Suppressor macrophage (primary cell): ENCODE data around the gene ZNF827.

Experiments used
- DNase-seq, 4 experiments: peaks; one replicate each; pipeline ENCODE4 v3.0.0-alpha.2; 2020 to 2022

Gene ZNF827

DNA sequence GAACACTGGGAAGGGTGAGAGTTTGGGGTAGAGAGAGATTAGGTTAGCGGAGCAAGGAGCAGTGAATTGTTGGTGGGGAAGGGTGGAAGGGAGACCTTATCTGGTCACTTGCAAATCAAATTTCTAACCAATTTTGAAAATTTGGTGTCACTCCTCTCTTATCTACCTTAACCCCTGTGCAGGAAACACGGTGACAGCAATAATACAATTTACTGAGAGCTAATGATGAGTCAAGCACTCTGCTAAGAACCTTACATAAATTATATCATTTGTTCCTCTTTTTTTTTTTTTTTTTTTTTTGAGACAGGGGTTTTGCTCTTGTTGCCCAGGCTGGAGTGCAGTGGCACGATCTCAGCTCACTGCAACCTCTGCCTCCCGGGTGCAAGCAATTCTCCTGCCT lies 142.3 kb downstream of the ZNF827 start:
- peak in 2 of 4 experiments; percentile 25 to 56 for DNase-seq

DNA sequence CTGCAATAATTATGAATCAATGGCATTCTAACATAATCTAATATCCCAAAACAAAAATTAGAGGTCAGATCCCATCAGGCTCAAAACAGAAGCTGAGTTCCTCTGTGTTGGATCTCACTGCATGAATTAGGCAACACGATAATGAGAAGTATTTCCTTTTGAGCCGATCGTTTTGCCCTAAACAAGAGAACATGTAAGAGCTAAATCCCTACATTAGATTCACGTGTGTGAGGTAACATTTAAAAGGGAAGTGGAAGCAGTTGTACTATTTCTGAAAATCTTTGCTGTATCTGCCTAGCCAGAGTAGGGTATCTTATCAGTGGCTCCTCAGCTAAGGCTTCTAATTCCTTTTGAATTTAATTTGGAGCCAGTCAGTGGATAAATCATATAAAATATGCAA lies 143.1 kb downstream of the ZNF827 start:
- DNase-seq = peak; percentile 17 to 57 (median 40)

DNA sequence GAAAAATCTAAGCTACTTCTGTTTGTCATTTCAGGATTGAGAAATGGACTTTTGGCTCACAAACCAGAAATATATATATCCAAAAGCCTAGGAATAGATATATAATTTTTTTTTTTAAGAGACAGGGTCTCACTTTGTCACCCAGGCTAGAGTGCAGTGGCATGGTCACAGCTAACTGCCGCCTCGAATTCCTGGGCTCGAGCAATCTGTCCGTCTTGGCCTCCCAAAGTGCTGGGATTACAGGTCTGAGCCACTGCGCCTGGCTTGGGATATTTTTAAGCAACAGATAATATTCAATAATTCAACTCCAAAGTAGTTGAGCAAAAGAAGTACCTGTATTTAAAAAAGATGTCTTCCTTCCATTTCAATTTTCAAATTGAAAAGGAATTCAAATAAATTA lies 146.2 kb downstream of the ZNF827 start:
- no peak for DNase-seq

DNA sequence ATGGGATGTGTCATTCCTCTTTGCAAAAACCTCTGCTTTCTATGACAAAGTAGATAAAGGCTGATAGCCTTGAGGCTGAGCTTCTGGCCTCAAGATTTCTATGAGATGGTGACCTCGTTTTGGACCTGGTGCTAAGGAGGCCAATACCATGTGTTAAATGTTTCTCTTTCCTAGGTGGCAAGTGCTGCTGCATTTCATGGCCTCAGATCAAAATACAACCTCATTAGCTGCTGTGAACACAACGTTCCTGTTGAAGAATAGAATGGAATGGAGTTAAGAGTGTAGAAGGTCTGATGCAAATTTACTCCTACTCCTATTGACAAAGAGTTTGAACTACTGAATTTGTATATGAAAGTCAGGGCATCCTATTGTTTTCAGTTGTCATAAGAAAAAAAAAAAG lies 146.6 kb downstream of the ZNF827 start:
- no peak for DNase-seq

DNA sequence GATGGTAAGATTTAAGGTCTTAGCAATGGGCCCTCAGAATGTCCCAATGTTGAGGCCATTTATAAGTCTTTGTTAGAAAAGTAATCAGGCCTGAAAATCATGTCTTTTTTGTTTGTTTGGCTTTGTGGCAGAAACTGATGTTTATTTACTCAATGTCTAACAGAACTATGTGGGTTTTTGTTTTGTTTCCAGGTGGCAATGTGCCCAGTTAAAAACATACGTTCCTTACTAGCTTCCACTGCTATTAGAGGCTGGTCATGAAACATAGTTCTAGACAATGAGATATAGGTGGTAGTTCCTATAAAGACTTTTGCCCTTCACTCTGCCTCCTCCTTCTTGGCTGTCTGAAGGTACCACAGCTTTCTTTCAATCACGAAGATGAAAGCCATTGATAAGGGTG lies 149.9 kb downstream of the ZNF827 start:
- no peak for DNase-seq

DNA sequence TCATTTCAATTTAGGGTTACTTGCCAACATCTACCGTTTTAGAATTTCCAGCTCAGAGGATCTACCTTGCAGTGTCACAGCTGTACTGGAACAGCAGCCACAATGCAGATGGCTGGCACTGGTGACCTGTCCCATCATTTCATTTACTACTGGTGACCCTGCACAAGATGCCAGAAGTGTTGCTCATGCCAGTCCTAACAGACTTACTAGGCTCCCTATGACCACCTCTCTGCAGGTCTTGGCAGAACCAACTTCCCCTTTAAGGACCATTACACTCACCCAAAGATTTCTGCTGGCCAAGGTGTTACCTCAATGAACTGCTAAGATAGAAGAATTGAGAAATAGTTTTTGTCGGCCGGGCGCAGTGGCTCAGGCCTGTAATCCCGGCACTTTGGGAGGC lies 151.8 kb downstream of the ZNF827 start:
- no peak for DNase-seq

DNA sequence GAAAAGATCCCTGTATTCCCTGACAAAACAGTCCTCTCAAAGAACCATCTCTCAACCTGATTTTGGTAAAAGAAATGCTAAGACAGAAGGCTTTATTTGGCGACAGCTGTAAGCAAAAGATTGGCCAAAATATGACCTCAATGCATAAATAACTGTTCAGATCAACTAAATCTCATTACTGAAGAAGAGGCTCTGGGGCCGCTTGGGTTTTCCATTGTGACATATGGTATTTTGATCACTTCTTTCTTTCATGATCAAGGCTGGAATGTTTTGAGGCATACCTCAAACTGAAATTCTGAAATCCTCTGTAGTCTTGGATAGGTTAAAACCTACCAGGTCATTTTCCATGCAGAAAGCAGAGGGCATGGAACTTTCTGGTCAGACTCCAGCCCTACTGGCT lies 152.4 kb downstream of the ZNF827 start:
- DNase-seq = no peak

DNA sequence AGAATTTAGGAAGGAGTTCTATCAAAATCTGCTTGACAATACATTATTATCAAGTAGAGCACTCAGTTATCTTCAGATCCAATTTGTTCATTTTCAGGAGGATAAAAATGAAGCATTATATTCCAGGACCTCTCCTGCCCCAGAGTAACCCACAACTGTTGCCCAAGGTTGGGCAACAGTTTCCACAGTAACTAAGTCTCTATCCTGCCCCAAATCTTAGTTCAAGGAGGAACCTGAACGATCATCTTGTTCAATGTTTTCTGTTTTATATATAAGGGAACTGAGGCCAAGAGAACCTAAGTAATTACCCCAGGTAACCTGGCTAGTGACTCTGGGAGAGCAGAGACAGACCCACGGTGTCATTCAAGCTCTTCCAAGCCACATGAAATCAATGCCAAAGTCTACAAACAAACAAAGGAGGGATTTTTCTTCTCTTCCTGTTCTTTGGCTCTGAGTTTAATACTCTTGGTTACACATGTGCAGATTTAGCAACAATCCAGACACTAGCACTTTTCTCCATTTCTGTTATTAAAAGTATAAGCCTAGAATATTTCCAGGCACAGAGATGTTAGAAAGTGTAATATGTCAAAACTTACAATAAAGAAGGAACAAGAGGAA lies 153.1 kb downstream of the ZNF827 start:
- DNase-seq = peak in 3 of 4 experiments; percentile 37 to 49 (median 47)

DNA sequence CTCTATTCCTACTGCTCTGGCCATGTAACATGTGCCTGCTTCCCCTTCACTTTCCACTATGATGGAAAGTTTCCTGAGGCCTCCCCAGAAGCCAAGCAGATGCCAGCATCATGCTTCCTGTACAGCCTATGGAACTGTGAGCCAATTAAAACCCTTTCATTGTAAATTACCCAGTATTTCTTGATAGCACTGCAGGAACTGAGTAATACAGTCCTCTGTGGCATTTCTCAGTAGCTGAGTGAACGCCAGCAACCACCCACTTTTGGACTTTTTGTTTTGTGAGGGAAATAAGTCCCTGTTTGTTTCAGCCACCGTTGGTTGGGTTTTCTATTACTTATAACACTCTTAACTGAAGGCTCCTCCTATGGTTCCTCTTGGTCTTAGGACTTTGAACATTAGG lies 154.6 kb downstream of the ZNF827 start:
- DNase-seq = no peak

DNA sequence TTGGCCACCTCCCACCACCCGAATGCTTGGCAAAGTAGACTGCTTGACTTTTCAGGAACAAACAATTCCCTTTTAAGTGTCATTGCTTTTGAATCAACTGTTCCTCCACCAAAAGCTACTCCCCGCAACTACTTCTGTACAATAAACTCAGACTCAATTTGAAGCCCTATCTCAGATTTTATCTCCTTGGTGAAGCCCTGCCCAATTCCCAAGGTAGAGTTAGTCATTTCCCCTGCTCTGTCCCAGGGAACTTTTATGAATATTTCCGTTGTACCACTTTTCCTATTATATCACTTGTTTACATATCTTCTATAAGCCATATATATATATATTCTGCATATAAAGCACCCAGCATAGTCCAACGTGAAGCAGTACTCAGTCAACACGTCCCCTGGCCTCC lies 155.9 kb downstream of the ZNF827 start:
- no peak for DNase-seq

DNA sequence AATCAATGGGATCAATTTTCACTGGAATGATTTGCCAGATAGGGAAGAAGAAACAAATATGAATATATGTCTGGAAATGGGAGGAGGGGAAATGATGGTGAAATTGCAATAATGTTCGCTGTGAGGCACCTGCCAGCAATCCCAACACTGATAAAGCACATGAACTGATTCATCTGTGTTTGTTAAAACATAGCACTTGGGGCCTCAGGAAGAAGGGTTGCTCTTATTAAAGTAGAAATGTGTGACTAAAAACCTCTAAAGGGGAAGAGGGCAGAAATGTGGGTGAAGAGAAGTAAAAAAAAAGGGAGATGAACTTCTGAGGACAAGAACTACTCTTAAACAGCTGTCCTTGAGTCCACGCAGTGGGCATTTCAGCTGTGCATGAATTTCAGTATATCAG lies 157.3 kb downstream of the ZNF827 start:
- peak in 3 of 4 experiments; percentile 13 to 58 (median 45) for DNase-seq

DNA sequence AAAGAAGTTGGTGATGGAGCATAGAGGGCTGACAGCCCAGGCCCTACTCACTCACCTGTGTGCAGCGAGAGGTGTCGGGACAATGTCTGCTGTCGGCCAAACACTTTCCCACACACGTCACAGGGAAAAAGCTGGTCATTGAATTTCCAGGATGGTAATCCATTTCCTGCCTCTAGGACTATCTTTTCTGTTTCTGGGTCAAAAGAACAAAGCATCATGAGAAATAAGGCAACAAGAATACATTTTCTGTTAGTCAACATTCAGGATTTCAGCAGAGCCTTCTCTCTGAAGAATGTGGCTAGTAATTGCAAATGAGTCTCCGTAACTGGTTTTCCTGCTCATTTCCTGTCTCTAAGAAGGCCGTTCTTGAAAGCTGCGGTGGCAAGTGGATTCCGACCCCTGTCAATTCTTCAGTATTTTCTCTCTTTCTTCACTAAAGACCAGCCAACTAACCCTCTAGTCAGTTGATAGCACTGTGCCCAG lies 159.3 kb downstream of the ZNF827 start:
- no peak for DNase-seq

DNA sequence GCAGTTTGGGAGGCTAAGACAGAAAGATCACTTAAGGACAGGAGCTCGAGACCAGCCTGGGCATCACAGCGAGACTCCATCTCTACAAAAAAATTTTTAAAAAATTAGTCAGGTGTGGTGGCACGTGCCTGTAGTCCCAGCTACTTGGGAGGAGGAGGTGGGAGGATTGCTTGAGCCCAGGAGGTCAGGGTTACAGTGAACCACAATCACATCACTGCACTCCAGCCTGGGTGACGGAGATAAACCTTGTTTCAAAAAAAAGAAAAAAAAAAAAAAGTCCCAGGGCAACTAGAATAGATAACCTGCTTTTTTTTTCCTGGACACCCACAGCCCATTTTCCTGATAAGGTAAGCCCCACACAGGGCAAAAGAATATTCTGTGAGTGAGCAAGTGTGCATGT lies 162.4 kb downstream of the ZNF827 start:
- DNase-seq = no peak

DNA sequence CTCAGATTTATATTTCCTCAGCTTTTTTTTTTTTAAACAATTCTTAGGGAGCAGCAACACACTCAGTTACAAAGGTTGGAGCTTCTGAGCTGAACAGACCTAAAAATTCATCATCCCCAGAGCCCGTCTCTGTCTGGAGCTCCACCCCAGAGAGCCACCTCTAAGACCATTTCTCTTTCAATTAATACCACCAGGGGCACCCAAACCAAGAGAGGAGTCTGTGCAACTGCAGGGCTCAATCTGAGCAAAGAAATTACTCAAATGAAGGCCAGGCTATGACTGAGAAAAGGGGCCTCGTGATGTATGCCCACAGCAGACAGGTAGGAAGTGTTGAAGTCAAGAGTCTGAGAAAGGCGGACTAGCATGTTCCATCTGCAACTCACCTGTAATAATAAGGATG lies 163.2 kb downstream of the ZNF827 start:
- no peak for DNase-seq

DNA sequence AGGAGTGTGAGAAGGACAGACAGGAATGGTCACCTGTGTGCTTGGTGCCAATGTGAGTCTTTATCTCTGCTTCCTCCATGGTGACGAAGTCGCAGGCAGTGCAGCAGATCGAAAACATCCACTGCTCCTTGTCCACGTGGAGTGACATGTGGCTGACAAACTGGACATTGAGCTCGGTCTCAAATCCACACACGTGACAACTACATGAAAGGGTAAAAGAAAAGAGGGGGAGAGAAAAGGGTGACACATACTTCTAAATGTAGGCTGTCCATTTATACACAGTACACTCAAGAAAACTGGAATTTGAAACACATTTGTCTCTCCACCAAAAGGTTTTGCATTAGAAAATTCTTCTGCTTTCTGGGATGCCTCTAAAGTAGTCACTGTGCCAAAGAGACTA lies 164.2 kb downstream of the ZNF827 start:
- DNase-seq = no peak

DNA sequence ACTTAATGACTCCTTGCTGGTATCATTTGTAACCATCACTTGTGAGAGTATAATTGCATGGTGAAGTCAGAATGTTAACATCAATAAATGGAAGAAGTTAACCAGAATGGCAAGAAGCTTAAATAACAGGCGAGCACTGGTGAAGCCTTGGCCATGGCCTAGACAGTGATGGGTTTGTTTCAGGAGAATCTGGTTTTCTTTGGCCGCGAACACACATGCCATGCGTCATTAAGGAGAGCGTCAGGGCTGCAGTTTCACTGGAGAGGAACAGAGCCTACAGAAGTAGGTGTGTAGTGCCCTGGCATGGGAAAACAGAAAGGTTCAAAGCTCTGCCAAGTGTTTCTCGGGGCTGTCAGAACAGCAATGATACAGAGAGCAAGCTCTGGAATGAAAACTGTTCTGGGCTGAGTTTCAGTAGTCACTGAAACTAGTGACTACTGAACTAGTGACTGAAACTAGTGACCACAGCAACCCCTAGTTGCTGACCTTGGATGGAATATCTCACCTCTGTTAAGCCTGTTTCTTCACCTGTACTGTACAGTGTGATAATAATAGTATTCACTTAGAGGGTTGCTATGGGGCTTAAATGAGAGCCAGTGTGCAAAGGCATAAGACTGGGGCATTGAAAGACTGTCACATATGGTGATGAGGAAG lies 164.9 kb downstream of the ZNF827 start:
- DNase-seq = no peak

DNA sequence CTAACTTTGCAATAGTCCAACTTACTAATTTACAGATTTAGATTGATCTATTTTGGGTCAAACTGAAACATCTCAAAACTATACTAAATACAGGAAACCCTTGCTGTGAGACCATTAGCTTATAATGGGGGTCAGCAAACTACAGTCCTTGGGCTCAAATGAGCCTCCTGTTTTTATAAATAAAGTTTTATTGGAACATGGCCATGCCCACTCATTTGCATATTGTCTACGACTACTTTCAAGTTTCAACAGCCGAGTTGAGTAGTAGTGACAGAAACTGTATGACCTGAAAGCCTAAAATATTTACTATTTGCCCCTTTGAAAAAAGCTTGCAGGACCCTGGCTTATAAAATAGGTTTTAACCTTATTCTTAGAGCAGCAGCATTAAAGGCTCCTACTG lies 166.3 kb downstream of the ZNF827 start:
- DNase-seq = no peak

DNA sequence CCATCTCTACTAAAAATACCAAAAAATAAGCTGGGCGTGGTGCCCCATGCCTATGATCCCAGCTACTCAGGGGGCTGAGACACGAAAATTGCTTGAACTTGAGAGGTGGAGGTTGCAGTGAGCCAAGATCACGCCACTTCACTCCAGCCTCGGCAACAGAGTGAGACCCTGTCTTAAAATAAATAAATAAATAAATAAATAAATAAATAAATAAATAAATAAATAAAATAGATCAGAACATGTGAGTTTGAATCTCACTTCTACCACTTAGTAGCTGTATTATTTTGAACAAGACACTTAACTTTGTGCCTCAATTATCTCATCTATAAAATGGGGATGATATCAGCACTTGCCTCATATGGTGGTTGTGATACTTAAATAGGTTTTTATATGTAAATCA lies 168.5 kb downstream of the ZNF827 start:
- DNase-seq = no peak

DNA sequence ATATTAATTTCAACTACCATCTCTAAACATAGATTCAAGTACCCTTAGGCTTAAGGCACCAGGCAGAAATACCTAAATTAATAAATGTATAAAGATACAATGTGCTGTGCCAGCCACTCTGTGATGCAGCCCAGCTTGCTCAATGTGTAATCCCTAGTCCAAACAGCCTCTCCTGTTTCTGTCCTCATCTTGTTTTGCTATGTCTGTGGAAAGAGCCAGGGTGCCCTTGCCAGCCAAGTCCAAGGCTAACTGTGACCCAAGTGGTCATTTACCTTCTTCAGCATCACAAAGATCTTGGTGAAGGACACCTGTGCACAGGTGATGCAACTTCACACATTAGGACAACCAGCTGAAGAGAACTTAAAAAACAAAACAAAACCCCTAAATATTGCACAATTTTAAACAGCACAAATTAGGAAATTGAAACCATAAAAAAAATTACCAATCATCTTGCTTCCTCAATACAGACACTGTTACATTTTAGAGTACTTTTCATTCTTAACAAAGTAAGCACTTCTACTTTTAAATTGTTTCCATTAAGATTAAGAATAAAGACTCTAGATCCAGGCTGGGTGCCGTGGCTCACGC lies 169.1 kb downstream of the ZNF827 start:
- DNase-seq = peak in 2 of 4 experiments; percentile 29 to 43

DNA sequence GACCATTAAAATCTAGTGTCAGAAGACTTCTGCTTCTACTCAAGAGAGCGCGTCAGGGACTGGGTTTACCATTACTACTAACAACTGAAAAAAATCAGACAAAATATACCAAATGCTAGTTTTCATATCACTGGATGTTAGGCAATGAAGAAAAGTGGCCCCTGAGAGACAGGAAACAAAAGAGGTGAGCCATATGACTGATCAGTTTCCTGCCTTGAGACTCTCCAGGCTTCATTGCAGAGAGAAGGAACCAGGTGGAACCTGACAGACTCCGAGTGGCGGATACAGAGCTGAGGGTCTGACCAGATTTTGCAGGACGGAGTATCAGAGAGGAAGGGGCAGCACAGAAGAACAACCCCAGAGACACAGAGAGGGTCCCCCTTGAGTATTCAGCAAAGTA lies 172.3 kb downstream of the ZNF827 start:
- no peak for DNase-seq

DNA sequence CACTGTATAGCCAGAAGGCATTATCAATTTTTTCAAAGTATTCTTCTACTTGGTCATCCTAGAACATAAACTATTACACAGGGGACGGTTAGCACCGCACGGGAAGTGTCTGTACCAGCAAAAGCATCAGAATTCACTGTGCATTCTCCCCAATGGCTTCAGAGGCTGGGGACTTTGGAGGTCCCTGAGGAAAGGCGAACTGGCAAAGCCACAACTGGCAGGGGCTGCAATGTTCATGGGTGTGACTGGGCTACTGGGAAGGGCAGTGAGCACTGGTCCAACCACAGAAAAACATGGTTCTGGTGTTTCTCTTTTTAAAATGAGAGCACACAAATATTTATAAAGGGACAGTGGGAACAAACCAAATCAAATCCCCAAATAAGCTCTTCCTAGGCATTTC lies 175.2 kb downstream of the ZNF827 start:
- DNase-seq = no peak

DNA sequence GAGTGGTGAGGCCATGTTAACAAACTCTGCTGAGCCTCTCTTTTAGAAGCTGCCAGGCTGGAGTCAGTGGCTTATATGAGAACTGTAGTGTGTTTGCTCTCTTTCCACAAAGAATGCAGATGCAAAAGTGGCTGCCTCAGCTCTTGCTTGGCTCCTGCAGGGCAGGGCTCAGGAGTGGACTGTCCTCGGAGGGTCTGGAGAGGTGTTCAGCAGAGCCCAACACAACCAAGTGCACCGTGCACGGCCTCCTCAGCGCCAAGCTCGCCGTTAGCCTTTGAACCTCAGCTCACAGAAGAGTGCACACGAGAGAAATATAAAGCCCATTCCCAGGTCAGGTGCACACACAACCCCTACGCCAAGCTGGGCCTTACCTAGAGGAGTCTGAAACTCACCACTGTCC lies 175.9 kb downstream of the ZNF827 start:
- DNase-seq = no peak

DNA sequence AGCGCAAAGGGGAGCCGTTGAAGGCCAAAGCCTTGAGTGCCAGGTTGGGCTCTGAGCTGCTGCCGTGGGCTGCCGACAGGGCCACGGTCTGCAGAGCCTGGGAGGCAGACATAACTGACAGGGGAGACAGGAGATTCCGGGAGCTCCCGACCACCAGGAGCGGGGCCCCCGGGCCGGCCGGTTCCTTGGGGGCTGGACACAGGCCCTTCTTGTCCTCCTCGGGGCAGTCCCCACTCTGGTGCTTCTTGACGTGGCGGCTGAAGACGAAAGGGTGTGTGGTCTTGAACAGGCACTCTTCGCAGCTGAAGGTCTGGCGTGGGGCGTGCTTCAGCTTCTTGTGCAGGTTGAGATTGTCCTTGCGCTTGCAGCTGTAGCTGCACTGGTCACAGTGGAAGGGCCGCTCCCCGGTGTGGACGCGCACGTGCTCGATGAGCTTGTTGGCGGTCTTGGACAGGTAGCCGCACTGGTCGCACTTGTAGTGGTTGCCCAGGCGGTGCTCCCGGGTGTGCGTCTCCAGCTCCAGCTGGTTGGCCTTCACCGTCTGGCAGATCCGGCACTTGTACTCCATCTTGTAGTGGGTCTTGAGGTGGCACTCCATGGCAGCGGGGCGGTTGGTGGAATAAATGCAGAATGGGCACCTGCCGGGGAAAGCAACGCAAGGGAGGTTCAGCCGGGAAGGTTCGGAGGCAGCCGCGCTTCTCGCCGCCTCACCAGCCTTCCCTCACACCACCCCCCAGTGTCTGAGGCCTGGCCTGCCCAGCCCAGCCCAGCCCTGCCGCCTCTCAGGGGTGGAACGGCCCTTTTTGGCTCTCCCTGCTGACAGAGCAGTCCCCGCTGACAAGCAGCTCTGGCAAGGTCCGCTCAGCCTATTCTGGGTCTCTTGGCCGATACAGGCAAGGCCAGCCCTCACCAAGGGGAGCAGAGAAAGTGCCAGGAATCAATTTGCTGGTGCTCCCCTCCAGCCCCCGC lies 177.4 kb downstream of the ZNF827 start:
- DNase-seq = no peak
